ENCODE data around the gene ST3GAL5. TPM values are rescaled to one million over a fixed set of nuclear protein-coding genes. Genes with fewer than 3 reads are reported as not detected.

The ST3GAL5 gene
- total RNA-seq, 1 donor from 2014 or later = 76.7 TPM

DNA sequence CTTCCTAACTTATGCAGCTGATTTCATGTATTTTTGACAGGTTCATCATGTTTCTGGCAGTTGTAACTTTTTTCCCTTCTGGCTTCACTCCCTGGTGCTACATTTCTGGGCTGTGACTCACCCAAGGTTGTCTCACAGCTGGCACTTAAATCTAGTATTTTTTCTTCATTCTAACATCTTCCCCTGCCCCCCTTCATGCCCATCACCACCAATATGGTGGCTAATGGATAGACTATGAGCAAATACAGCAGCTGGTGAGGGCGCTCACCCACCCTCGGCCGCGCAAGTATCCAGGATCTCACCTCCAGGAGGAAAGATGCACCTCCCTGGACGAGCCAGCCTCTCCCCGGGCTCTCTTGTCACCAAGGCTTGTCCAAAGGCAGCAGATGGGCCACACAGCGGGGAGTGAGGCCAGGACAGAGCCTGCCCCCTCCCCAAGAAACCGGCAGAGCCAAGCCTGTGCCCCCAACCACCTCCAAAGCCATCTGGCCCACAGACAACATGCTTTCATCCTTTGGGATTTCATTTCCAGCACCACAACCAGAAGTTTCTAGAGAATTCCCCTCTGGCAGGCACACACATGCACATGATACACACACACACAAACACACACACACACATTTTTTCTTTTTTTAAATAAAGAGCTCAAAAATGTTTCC lies 95.9 kb downstream of the ST3GAL5 start:
- Histone ChIP-seq H3K4me3 (no peak overlapping the region), H3K9me3 (no peaks in the 10 kb centered on the region), H3K27ac (peak overlapping the region; percentile 72), H3K4me1 (peaks cover 61% of the 10 kb centered on the region), H3K27me3 (no peaks in the 10 kb centered on the region), H3K36me3 (peaks cover 16% of the 10 kb centered on the region)
- ATAC-seq = no peak
- TF ChIP-seq CTCF (IDR thresholded peaks at IDR 0.05) = no peak
- intact Hi-C loops (cut with DNase I) = no loop called here
- DNase-seq = peak; percentile 64

DNA sequence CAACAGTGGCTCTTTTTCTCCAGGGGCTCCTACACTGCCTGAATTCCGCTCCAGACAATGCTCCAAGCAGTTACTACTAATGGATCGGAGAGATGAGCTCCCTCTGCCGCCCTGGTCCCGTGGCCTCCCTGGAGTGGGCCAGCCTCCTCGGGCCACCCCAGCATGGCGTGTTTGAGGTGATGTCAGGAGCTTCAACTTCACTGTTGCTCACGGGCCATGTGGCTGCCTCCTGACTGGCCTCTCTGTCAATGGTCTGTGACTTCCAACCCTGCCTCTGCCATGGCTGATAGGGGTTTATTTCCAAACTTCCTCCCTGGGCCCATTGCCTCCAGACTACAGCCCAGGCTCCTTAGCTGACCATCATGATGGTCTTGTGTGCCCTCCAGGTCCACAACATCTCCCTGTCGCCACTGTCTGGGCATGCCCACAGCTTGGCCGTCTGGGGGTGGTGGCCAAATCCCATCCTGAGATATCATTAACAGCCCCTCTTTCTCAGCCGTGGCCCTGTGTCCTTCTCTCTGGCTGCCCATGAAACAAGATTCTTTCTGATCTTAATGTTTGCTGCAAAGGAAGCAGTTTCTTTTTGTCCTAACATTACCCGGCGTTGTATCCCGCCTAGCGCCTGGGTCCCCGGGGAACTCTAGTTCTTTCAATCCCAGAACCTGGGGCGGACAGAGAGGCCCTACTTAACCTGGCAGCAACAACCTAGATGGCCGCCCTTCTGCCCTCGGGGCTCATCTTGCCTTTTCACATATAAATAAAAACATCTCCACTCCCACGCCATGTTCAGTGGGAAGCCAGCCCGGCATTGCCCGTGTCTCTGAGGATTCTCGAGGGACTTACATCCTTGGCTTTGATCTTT lies 96.9 kb downstream of the ST3GAL5 start:
- Histone ChIP-seq H3K4me3 (no peak overlapping the region), H3K36me3 (peaks cover 24% of the 10 kb centered on the region), H3K9me3 (no peaks in the 10 kb centered on the region), H3K27ac (peak overlapping the region; percentile 72), H3K4me1 (peaks cover 56% of the 10 kb centered on the region), H3K27me3 (no peaks in the 10 kb centered on the region)
- no peak for TF ChIP-seq CTCF (IDR thresholded peaks at IDR 0.05)
- intact Hi-C loops (cut with DNase I) = no loop called here
- ATAC-seq (no peak), DNase-seq (peak; percentile 59)

- TF ChIP-seq CTCF (IDR thresholded peaks at IDR 0.05) = no peak
- H3K27ac ChIP-seq = no peak overlapping the region
- peak; percentile 61 for DNase-seq
- no peaks in the 10 kb centered on the region for H3K27me3 ChIP-seq
- no peak overlapping the region for H3K4me3 ChIP-seq
- peaks cover 54% of the 10 kb centered on the region for H3K4me1 ChIP-seq
- ATAC-seq = peak; percentile 66
- H3K9me3 ChIP-seq = no peaks in the 10 kb centered on the region
- intact Hi-C loops (cut with DNase I) = no loop called here
- peaks cover 34% of the 10 kb centered on the region for H3K36me3 ChIP-seq
Measured at GRCh38 chr2:85790499-85791188, 98.1 kb downstream of the ST3GAL5 start.

GRCh38 chr2:85790032-85790431 lies 98.8 kb downstream of the ST3GAL5 start:
- Histone ChIP-seq H3K27ac (no peak overlapping the region), H3K36me3 (peaks cover 34% of the 10 kb centered on the region), H3K9me3 (no peaks in the 10 kb centered on the region), H3K27me3 (no peaks in the 10 kb centered on the region), H3K4me1 (peaks cover 54% of the 10 kb centered on the region), H3K4me3 (no peak overlapping the region)
- no peak for TF ChIP-seq CTCF (IDR thresholded peaks at IDR 0.05)
- ATAC-seq (no peak), DNase-seq (peak; percentile 20)
- intact Hi-C loops (cut with DNase I) = no loop called here

DNA sequence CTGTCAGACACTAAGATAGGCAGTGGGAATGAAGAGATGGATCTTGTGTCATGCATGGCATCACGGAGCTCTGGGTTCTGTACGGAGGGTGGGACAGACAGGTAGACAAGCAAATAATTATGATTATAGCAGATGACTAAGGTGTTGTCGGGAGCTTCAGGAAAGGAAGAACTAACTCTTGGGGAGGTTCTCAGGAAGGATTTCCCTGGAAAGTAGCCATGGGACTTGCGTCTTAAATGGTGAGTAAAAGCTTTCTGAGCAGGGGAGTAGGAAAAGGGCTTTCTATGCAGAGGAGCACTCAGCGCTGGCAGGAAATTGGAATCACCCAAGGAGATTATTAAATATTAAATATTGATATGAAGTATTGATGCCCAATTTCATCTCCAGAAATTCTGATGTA lies 99.5 kb downstream of the ST3GAL5 start:
- no peak overlapping the region for H3K27ac ChIP-seq
- peaks cover 34% of the 10 kb centered on the region for H3K36me3 ChIP-seq
- H3K4me3 ChIP-seq = no peak overlapping the region
- intact Hi-C loops (cut with DNase I) = no loop called here
- ATAC-seq (no peak), DNase-seq (no peak)
- no peaks in the 10 kb centered on the region for H3K9me3 ChIP-seq
- peaks cover 50% of the 10 kb centered on the region for H3K4me1 ChIP-seq
- TF ChIP-seq CTCF (IDR thresholded peaks at IDR 0.05) = no peak
- no peaks in the 10 kb centered on the region for H3K27me3 ChIP-seq

Data from upper lobe of right lung (tissue), 1 donor.